AG09309 (cell line): ENCODE measurements around the gene SFSWAP.
A peak's percentile ranks its signal among the peaks of the same experiment; 100 is the strongest.

Experiments
- DNase-seq: peaks from one replicate; pipeline ENCODE4 v3.0.0-alpha.2; 2010; ENCODE audit warnings: low read depth
- H3K4me3 ChIP-seq: 2 replicates; pipeline ENCODE4 v1.5.1; 2011; ENCODE audit warnings: mild to moderate bottlenecking, low read depth, low read length, moderate library complexity; ENCODE audit not compliant: control insufficient read depth
- TF ChIP-seq, protein P1 (sequence below): IDR thresholded peaks from 2 replicates; pipeline ENCODE4 v1.5.1; 2011; ENCODE audit warnings: mild to moderate bottlenecking, low read depth, low read length, inconsistent platforms; ENCODE audit not compliant: insufficient read depth, control insufficient read depth; ENCODE audit errors: missing control alignments

The SFSWAP gene

GRCh38 chr12:131827961-131828534 is 117.2 kb downstream of the SFSWAP start, which contains the start of gene MMP17:
MMP17 (plus strand) TSS chr12:131828393; CDS start chr12:131828495, 102 bp downstream.
- no peak for DNase-seq
- TF ChIP-seq, protein P1, sequence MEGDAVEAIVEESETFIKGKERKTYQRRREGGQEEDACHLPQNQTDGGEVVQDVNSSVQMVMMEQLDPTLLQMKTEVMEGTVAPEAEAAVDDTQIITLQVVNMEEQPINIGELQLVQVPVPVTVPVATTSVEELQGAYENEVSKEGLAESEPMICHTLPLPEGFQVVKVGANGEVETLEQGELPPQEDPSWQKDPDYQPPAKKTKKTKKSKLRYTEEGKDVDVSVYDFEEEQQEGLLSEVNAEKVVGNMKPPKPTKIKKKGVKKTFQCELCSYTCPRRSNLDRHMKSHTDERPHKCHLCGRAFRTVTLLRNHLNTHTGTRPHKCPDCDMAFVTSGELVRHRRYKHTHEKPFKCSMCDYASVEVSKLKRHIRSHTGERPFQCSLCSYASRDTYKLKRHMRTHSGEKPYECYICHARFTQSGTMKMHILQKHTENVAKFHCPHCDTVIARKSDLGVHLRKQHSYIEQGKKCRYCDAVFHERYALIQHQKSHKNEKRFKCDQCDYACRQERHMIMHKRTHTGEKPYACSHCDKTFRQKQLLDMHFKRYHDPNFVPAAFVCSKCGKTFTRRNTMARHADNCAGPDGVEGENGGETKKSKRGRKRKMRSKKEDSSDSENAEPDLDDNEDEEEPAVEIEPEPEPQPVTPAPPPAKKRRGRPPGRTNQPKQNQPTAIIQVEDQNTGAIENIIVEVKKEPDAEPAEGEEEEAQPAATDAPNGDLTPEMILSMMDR, result peak; percentile 8
- peak within 1 kb of the TSS; percentile 91 for H3K4me3 ChIP-seq

DNA sequence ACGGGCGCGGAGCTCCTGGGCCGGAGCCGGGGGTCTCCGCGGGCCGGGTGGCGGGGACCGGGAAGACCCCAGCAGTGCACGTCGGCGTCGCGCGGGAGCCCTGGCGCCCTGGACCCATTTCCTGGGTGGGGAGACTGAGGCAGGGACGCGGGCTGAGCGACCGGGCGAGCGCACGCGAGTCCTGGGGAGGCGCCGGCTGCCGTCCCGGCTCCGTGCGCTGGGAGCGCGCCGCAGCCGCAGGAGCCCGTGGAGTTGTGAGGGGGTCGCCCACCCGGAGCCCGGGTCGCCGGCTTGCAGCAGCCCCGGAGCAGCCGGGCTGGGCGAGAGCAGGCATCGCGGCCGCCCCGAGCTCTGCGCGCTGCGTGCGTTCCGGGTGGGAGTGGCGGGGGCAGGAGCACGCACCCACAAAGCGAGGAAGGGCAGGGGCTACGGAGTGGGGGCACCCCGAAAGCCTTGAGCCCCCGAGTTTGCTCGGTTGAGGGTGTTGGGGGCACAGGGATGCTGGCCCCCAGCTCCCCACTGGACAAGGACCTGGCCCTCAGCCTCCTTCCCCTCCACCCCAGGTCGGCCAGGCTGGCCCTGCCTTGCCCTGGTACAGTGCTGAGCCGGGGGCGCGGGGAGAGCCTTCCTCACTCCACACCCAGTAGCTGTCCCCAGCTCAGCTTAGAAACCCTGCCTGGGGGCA is 117.9 kb downstream of the SFSWAP start:
- H3K4me3 ChIP-seq, result peak overlapping the region; percentile 91
- TF ChIP-seq, protein P1, result no peak
- no peak for DNase-seq

- peak overlapping the region; percentile 91 for H3K4me3 ChIP-seq
- DNase-seq, result no peak
- TF ChIP-seq, protein P1, result no peak
Observed at GRCh38 chr12:131829356-131829747, 118.5 kb downstream of the SFSWAP start.

GRCh38 chr12:131829791-131830334 is 119.0 kb downstream of the SFSWAP start:
- TF ChIP-seq, protein P1, result no peak
- H3K4me3 ChIP-seq, result peak overlapping the region; percentile 91
- DNase-seq, result no peak

DNA sequence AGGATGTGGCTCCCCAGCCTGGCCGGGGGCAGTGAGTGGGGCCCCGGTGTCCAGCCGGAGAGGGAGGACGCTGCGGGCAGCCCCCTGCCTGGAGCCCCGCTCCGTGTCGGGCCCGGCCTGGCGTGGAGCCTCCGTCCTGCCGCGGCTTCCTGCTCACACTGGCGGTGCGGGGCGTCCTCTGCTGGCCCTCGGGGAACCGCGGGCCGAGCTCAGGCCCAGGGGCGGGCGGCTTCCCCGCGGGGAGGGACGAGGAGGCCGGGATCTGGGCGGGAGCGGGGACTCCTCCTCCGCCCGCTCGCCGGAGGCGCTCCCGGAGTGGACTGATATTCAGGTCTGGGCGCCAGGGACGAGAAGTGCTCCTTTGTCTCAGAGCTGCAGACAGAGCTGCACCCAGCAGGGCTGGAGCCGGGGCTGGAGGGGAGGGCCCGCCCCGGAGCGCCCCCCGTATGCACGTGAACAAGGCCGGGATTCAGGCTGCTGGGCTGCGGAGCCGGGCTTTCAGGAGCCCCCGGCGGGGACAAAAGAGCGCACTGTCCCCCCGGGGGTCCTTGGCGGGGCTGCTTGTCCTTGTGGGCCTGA is 119.5 kb downstream of the SFSWAP start:
- DNase-seq, result peak; percentile 40
- TF ChIP-seq, protein P1, result peak; percentile 68
- peak overlapping the region; percentile 91 for H3K4me3 ChIP-seq

DNA sequence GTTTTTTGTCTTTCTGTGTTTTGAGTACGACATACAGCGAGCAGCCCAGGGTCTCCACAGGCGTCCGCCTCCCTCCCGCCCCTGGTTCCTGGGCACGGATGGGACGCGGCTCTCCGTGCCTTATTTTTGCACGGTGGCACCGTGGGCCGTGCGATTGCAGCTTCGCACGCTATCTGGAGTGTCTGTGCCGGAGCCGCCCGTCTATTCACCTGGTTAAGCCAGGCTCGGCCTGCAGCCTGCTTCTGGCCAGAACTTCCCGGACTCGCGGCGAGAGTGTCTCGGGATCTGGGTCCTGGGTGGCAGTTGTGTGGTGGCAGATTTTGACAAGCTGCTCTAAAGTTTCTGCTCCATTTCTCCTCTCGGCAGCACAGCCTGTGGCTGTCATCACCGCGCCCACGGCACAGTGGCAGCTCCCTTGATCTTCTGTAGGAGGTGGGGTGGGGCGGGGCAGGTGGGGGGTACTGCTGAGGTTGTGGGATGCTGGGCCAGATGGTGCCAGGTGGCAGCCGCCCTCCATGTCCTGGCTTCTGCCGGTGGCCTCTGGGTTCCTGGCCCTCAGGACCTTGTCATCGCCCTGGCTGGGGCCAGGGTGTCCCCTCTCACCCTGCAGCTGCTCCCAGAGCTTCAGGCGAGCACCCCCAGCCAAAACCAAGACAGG is 120.2 kb downstream of the SFSWAP start:
- H3K4me3 ChIP-seq, result peak overlapping the region; percentile 74
- DNase-seq, result no peak
- TF ChIP-seq, protein P1, result no peak
